B cell (primary cell): ENCODE results near the gene PPP1R36. TPM values are rescaled to one million over a fixed set of nuclear protein-coding genes. Genes with fewer than 3 reads are reported as not detected.

Experiments used
- ATAC-seq: fragments of 200-7000 bp; cut with Tn5 transposase; one replicate; pipeline ENCODE4 v1.10.0; 2021; ENCODE audit warnings: low read depth, mild to moderate bottlenecking, moderate number of reproducible peaks, moderate library complexity
- CTCF ChIA-PET: fragments of 350-600 bp; sonication (Branson Sonifier 250); formaldehyde crosslinking; loops from one replicate; lab custom pipeline; 2021; ENCODE audit warnings: antibody characterized with exemption, inconsistent platforms; lab: Charles Lee
- POLR2A ChIA-PET: fragments of 350-600 bp; sonication (Branson Sonifier 250); formaldehyde crosslinking; loops from one replicate; lab custom pipeline; 2021; ENCODE audit warnings: antibody characterized with exemption; lab: Charles Lee
- DNase-seq: peaks from one replicate; pipeline ENCODE4 v3.0.0; 2013
- H2AFZ ChIP-seq: 2 replicates; pipeline ENCODE4 v1.6.1; 2012; ENCODE audit warnings: mild to moderate bottlenecking, low read depth, low read length; ENCODE audit not compliant: insufficient read depth, poor library complexity, severe bottlenecking
- H3K27ac ChIP-seq, 2 donors: 1 replicate in 1 of 2; 2 replicates in 1 of 2; pipeline ENCODE4 v1.5.1; 2012 to 2013; ENCODE audit warnings: low read length in 2 of 2, mild to moderate bottlenecking in 2 of 2, moderate library complexity in 1 of 2
- H3K27me3 ChIP-seq, 4 experiments: fragments of 200-600 bp in 1 of 4; sonication (generic) in 1 of 4; replicated peaks in 1 of 4; 1 replicate in 2 of 4; 2 replicates in 2 of 4; pipeline versions ENCODE4 v1.6.1 to v1.7.0; 2013 to 2016; ENCODE audit warnings: low read length in 3 of 4, mild to moderate bottlenecking in 2 of 4, mixed read lengths in 1 of 4, moderate library complexity in 1 of 4; ENCODE audit not compliant: insufficient read depth in 4 of 4, control insufficient read depth in 3 of 4; ENCODE audit errors: control extremely low read depth in 1 of 4
- H3K36me3 ChIP-seq, 2 experiments: replicated peaks in 1 of 2; 1 replicate in 1 of 2; 2 replicates in 1 of 2; pipeline versions ENCODE4 v1.6.1 to v1.7.1; 2013; ENCODE audit warnings: low read length in 1 of 2; ENCODE audit not compliant: insufficient read depth in 2 of 2, control insufficient read depth in 1 of 2; ENCODE audit errors: control extremely low read depth in 1 of 2, extremely low read depth in 1 of 2
- H3K4me1 ChIP-seq, 2 donors: fragments of 200-600 bp in 1 of 2; sonication (generic) in 1 of 2; 1 replicate in 1 of 2; 2 replicates in 1 of 2; pipeline versions ENCODE4 v1.5.1 to v1.6.1; 2013 to 2017; ENCODE audit warnings: low read length in 2 of 2; ENCODE audit not compliant: control insufficient read depth in 2 of 2, insufficient read depth in 2 of 2
- H3K4me2 ChIP-seq: replicated peaks from 2 replicates; pipeline ENCODE3; 2012; ENCODE audit warnings: mild to moderate bottlenecking, low read depth, low read length; ENCODE audit not compliant: poor library complexity, severe bottlenecking
- H3K4me3 ChIP-seq, 5 experiments: fragments of 200-600 bp in 1 of 5; sonication (generic) in 1 of 5; 1 replicate in 3 of 5; 2 replicates in 2 of 5; pipeline versions ENCODE4 v1.5.1 to v1.7.0; 2011 to 2016; ENCODE audit warnings: low read length in 4 of 5, mild to moderate bottlenecking in 4 of 5, low read depth in 2 of 5, control low read depth in 1 of 5, moderate library complexity in 1 of 5; ENCODE audit not compliant: insufficient read depth in 1 of 5; ENCODE audit errors: control extremely low read depth in 1 of 5, extremely low read depth in 1 of 5
- H3K79me2 ChIP-seq: fragments of 200-600 bp; sonication (generic); one replicate; pipeline ENCODE4 v1.6.0; 2016; ENCODE audit warnings: low read length; ENCODE audit not compliant: control insufficient read depth, insufficient read depth
- H3K9ac ChIP-seq: fragments of 200-600 bp; sonication (generic); 2 replicates; pipeline ENCODE4 v1.6.1; 2017; ENCODE audit warnings: mild to moderate bottlenecking, low read length, moderate library complexity
- H3K9me3 ChIP-seq, 3 donors: one replicate each; pipeline versions ENCODE4 v1.6.1 to v1.7.1; 2013; ENCODE audit warnings: low read length in 2 of 3; ENCODE audit not compliant: control insufficient read depth in 2 of 3, insufficient read depth in 1 of 3; ENCODE audit errors: control extremely low read depth in 1 of 3
- H4K20me1 ChIP-seq: 2 replicates; pipeline ENCODE4 v1.6.0; 2012; ENCODE audit warnings: mild to moderate bottlenecking, low read length; ENCODE audit not compliant: insufficient read depth, control insufficient read depth, poor library complexity, severe bottlenecking
- H3K27ac Mint-ChIP-seq: one replicate; pipeline ENCODE4 v1.8.0; 2021; ENCODE audit warnings: mixed read lengths
- H3K27me3 Mint-ChIP-seq: one replicate; pipeline ENCODE4 v1.8.0; 2021; ENCODE audit warnings: mixed read lengths
- H3K4me1 Mint-ChIP-seq: one replicate; pipeline ENCODE4 v1.8.0; 2021; ENCODE audit warnings: mixed read lengths
- H3K4me3 Mint-ChIP-seq: one replicate; pipeline ENCODE4 v1.8.0; 2021; ENCODE audit warnings: mixed read lengths
- H3K9me3 Mint-ChIP-seq: one replicate; pipeline ENCODE4 v1.8.0; 2022; ENCODE audit warnings: mixed read lengths; ENCODE audit not compliant: insufficient read depth
- EZH2 ChIP-seq: IDR thresholded peaks from 2 replicates; pipeline ENCODE4 v1.6.1; 2012; ENCODE audit warnings: borderline replicate concordance, low read depth, mild to moderate bottlenecking, moderate library complexity, low read length; ENCODE audit not compliant: insufficient read depth, poor library complexity, severe bottlenecking
- WGBS: methylation state at CpG from one replicate; pipeline ENCODE4 v1.1.5; 2013; ENCODE audit warnings: missing lambda C conversion rate; ENCODE audit not compliant: insufficient coverage; 5-methylcytosine and 5-hydroxymethylcytosine counted together
- intact Hi-C: fragments of 100-400 bp; cut with micrococcal nuclease; formaldehyde crosslinking; loops from one replicate; pipeline ENCODE4 v1.10.0; 2022
- polyA plus RNA-seq: library from polyadenylated mRNA; depleted of rRNA; stranded (reverse); fragments of >200 nt; gene quantifications from 2 replicates; pipeline ENCODE4 v1.2.3, GENCODE V29; 2012
- total RNA-seq, 2 donors: library from RNA; stranded (reverse); fragments of 120-200 nt in 1 of 2; gene quantifications; 1 replicate in 1 of 2; 2 replicates in 1 of 2; pipeline versions ENCODE4 v1.2.3 to v1.2.4, GENCODE V29; 2013 to 2022
- TF ChIP-seq, protein P1 (sequence below): fragments of 200-600 bp; IDR thresholded peaks from one replicate; pipeline ENCODE4 v1.8.0; 2022; ENCODE audit warnings: antibody characterized with exemption, mild to moderate bottlenecking

The PPP1R36 gene
- total and polyA plus RNA-seq, 2 donors (not counting 1 experiment from before 2014, with no cell fraction given): 0.06 TPM; not detected in 1

DNA sequence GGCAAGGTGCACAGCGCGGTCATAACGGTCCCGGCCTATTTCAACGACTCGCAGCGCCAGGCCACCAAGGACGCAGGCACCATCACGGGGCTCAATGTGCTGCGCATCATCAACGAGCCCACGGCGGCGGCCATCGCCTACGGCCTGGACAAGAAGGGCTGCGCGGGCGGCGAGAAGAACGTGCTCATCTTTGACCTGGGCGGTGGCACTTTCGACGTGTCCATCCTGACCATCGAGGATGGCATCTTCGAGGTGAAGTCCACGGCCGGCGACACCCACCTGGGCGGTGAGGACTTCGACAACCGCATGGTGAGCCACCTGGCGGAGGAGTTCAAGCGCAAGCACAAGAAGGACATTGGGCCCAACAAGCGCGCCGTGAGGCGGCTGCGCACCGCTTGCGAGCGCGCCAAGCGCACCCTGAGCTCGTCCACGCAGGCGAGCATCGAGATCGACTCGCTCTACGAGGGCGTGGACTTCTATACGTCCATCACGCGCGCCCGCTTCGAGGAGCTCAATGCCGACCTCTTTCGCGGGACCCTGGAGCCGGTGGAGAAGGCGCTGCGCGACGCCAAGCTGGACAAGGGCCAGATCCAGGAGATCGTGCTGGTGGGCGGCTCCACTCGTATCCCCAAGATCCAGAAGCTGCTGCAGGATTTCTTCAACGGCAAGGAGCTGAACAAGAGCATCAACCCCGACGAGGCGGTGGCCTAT is 8.3 kb upstream of the PPP1R36 start:
- Histone ChIP-seq H2AFZ (peak overlapping the region; percentile 95), H3K36me3 (no peaks in the 10 kb centered on the region), H3K4me1 (peaks cover 26 to 32% of the 10 kb centered on the region in 2 donors), H3K27me3 (peaks cover 0 to 19% (median 5%) of the 10 kb centered on the region in 4 experiments), H3K4me3 (peak overlapping the region in 4 of 5 experiments; percentile 38 to 98 (median 88)), H3K9me3 (peaks cover 0 to 21% (median 13%) of the 10 kb centered on the region in 3 donors), H4K20me1 (no peaks in the 10 kb centered on the region), H3K79me2 (no peaks in the 10 kb centered on the region), H3K27ac (no peak overlapping the region), H3K4me2 (peak overlapping the region; percentile 96), H3K9ac (peak overlapping the region; percentile 92)
- Mint-ChIP-seq H3K4me3 (peak overlapping the region; percentile 100), H3K9me3 (peaks cover 6% of the 10 kb centered on the region), H3K27me3 (peaks cover 8% of the 10 kb centered on the region), H3K4me1 (peaks cover 31% of the 10 kb centered on the region), H3K27ac (peak overlapping the region; percentile 97)
- intact Hi-C loops: loop anchor here (2.0 to 5.0 kb wide), 3 partner anchors 96 to 445 kb away; partner anchors contain the start of genes CHURC1 and FNTB
- TF ChIP-seq EZH2: no peak
- TF ChIP-seq, protein P1, sequence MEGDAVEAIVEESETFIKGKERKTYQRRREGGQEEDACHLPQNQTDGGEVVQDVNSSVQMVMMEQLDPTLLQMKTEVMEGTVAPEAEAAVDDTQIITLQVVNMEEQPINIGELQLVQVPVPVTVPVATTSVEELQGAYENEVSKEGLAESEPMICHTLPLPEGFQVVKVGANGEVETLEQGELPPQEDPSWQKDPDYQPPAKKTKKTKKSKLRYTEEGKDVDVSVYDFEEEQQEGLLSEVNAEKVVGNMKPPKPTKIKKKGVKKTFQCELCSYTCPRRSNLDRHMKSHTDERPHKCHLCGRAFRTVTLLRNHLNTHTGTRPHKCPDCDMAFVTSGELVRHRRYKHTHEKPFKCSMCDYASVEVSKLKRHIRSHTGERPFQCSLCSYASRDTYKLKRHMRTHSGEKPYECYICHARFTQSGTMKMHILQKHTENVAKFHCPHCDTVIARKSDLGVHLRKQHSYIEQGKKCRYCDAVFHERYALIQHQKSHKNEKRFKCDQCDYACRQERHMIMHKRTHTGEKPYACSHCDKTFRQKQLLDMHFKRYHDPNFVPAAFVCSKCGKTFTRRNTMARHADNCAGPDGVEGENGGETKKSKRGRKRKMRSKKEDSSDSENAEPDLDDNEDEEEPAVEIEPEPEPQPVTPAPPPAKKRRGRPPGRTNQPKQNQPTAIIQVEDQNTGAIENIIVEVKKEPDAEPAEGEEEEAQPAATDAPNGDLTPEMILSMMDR: no peak
- POLR2A ChIA-PET: interaction anchor here (0.7 to 4.1 kb wide), 2 partner anchors 37 to 151 kb away, joined by 3 to 28 read pairs; partner anchors contain the start of genes ZBTB1 and ZBTB25
- WGBS: 28% methylated on average over 73 of the region's 73 CpGs
- CTCF ChIA-PET: interaction anchor here (1.7 to 2.7 kb wide), 2 partner anchors 95 to 224 kb away, joined by 5 to 8 read pairs; no protein-coding TSS in a partner anchor
- peak; percentile 64 for DNase-seq
- no peak for ATAC-seq
